ENCODE data around the gene RBM11. TPM values are rescaled to one million over a fixed set of nuclear protein-coding genes. Genes with fewer than 3 reads are reported as not detected.
"Not testable (repeated sequence)": the region's sequence is repeated elsewhere in the genome, so short reads cannot be mapped to it uniquely, and the experiment has no call there.

RBM11 gene
- 0.26 and 0.51 TPM in 2 replicates for total RNA-seq

DNA sequence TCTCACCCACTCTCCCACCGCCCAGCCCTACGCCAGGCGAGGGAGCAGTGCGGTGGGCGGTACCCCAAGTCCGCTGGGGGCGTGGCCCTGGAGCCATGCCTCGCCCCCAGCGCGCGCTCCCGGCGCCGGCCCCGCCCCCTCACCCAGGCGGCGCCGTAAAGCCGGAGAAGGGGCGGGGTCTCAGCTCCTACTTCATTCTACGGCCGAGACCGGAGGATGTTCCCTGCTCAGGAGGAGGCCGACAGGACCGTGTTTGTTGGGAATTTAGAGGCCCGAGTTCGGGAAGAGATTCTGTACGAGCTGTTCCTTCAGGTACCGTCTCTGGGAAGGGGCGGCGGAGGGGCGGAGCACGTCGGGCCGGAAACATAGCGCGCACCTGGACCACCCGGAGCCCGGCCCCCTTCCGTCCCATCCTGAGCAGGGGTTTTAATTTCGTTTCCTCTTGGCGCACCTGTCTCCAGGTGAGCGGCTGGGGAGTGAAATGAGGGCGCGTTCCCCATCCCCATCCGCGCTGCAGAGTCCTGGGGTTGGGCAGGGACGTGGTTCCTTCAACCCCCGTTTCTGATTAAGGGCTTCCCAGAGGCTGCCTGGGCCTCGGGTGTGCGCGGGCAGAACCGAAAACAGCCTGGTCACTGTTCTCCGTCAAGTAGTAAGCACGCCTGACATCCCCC, at the start of gene RBM11:
Gene RBM11 (plus strand): TSS at position 187 of the 671 bp plus-strand sequence. CDS start 30 bp downstream, at position 217.
- H3K27me3 ChIP-seq (ENCODE audit: control insufficient read depth, insufficient read depth, low read length) = no peaks in the 10 kb centered on the region
- H3K36me3 ChIP-seq (ENCODE audit: control insufficient read depth, insufficient read depth, low read length) = no peaks in the 10 kb centered on the region
- TF ChIP-seq, protein P1, sequence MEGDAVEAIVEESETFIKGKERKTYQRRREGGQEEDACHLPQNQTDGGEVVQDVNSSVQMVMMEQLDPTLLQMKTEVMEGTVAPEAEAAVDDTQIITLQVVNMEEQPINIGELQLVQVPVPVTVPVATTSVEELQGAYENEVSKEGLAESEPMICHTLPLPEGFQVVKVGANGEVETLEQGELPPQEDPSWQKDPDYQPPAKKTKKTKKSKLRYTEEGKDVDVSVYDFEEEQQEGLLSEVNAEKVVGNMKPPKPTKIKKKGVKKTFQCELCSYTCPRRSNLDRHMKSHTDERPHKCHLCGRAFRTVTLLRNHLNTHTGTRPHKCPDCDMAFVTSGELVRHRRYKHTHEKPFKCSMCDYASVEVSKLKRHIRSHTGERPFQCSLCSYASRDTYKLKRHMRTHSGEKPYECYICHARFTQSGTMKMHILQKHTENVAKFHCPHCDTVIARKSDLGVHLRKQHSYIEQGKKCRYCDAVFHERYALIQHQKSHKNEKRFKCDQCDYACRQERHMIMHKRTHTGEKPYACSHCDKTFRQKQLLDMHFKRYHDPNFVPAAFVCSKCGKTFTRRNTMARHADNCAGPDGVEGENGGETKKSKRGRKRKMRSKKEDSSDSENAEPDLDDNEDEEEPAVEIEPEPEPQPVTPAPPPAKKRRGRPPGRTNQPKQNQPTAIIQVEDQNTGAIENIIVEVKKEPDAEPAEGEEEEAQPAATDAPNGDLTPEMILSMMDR (IDR thresholded peaks at IDR 0.05; ENCODE audit: insufficient read depth, low read length, severe bottlenecking) = no peak
- FAIRE-seq (no peak), DNase-seq (ENCODE audit: low read depth) (peak; percentile 49)
- H3K4me3 ChIP-seq (ENCODE audit: low read depth, low read length) = peak within 1 kb of the TSS; percentile 61

DNA sequence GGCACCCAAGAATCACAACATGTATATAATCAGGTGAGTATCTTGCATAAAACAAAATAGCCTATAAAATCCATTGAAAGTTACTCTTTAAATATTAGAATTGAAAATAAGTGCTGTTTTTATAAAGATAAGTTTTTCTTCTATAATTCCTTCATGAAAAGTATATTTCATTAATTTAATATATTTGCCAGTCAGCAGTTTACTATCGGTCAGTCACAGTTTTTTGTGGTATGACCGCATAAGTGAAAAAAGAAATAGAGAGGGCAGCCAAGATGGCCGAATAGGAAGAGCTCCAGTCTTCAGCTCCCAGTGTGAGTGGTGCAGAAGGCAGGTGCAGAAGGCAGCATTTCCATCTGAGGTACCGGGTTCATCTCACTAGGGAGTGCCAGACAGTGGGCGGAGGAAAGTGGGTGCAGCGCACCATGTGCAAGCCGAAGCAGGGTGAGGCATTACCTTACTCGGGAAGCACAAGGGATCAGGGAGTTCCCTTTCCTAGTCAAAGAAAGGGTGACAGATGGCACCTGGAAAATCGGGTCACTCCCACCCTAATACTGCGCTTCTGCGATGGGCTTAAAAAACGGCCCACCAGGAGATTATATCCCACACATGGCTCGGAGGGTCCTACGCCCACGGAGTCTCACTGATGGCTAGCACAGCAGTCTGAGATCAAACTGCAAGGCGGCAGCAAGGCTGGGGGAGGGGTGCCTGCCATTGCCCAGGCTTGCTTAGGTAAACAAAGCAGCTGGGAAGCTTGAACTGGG, 49.3 kb upstream of the RBM11 start:
- FAIRE-seq; H3K27me3 ChIP-seq (ENCODE audit: control insufficient read depth, insufficient read depth, low read length); DNase-seq (ENCODE audit: low read depth); H3K36me3 ChIP-seq (ENCODE audit: control insufficient read depth, insufficient read depth, low read length); H3K4me3 ChIP-seq (ENCODE audit: low read depth, low read length): not testable (repeated sequence)

- DNase-seq (ENCODE audit: low read depth) = no peak
- no peak overlapping the region for H3K4me3 ChIP-seq (ENCODE audit: low read depth, low read length)
- TF ChIP-seq, protein P1 (IDR thresholded peaks at IDR 0.05; ENCODE audit: insufficient read depth, low read length, severe bottlenecking) = no peak
- no peaks in the 10 kb centered on the region for H3K27me3 ChIP-seq (ENCODE audit: control insufficient read depth, insufficient read depth, low read length)
- FAIRE-seq = no peak
- H3K36me3 ChIP-seq (ENCODE audit: control insufficient read depth, insufficient read depth, low read length) = no peaks in the 10 kb centered on the region
Measured at GRCh38 chr21:14206222-14206621, 9.7 kb upstream of the RBM11 start.

GRCh38 chr21:14210738-14211137, 5.2 kb upstream of the RBM11 start, which contains the start of gene LIPI:
Gene LIPI (minus strand): TSS chr21:14210955. CDS start chr21:14210845, 110 bp downstream.
- DNase-seq (ENCODE audit: low read depth) = no peak
- TF ChIP-seq, protein P1 (IDR thresholded peaks at IDR 0.05; ENCODE audit: insufficient read depth, low read length, severe bottlenecking) = no peak
- FAIRE-seq = no peak
- H3K27me3 ChIP-seq (ENCODE audit: control insufficient read depth, insufficient read depth, low read length) = no peaks in the 10 kb centered on the region
- H3K36me3 ChIP-seq (ENCODE audit: control insufficient read depth, insufficient read depth, low read length) = no peaks in the 10 kb centered on the region
- H3K4me3 ChIP-seq (ENCODE audit: low read depth, low read length) = no peak within 1 kb of the TSS

DNA sequence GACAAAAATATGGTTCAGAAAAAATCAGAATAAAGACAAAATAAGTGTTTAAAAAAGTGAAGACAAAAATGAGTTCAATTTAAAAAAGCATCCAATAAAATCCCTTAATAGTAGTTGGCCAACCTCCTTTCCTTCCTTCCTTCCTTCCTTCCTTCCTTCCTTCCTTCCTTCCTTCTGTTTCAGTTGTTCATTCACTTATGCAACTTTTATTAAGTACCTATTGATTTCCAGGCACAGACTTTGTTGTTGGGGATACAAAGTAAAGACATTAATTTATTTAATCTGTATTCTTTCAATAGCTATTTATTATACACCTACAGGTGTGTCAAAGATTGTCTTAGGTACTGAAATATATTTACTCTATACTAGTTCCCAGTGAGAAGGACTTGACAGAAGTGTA, 2.8 kb upstream of the RBM11 start:
- FAIRE-seq = no peak

DNA sequence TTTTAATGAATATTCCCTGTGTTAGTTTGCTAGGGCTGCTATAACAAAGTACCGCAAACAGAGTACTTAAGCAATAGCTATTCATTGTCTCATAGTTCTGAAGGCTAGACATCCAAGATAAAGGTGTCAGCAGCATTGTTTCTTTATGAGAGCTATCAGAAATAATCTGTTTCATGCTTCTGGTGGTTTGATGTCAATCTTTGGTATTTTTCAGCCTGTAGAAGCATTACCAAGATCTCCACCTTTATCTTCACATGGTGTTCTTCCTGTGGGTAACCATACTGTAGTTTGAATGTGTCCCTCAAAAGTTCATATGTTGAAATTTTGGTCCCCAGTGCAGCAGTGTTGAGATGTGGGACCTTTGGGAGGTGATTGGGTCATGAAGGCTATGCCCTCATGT, 7.4 kb downstream of the RBM11 start:
- TF ChIP-seq, protein P1 (IDR thresholded peaks at IDR 0.05; ENCODE audit: insufficient read depth, low read length, severe bottlenecking) = no peak
- no peaks in the 10 kb centered on the region for H3K36me3 ChIP-seq (ENCODE audit: control insufficient read depth, insufficient read depth, low read length)
- no peak for FAIRE-seq

More for the DNA sequence above, 2.8 kb upstream of the RBM11 start:
- TF ChIP-seq, protein P1 (IDR thresholded peaks at IDR 0.05; ENCODE audit: insufficient read depth, low read length, severe bottlenecking) = no peak
- Histone ChIP-seq H3K36me3 (ENCODE audit: control insufficient read depth, insufficient read depth, low read length) (no peaks in the 10 kb centered on the region), H3K27me3 (ENCODE audit: control insufficient read depth, insufficient read depth, low read length) (no peaks in the 10 kb centered on the region), H3K4me3 (ENCODE audit: low read depth, low read length) (no peak overlapping the region)
- no peak for DNase-seq (ENCODE audit: low read depth)

More for the DNA sequence above, 7.4 kb downstream of the RBM11 start:
- no peak for DNase-seq (ENCODE audit: low read depth)
- Histone ChIP-seq H3K27me3 (ENCODE audit: control insufficient read depth, insufficient read depth, low read length) (no peaks in the 10 kb centered on the region), H3K4me3 (ENCODE audit: low read depth, low read length) (no peak overlapping the region)
